ENCODE data around the gene TACC2.

TACC2 gene

DNA sequence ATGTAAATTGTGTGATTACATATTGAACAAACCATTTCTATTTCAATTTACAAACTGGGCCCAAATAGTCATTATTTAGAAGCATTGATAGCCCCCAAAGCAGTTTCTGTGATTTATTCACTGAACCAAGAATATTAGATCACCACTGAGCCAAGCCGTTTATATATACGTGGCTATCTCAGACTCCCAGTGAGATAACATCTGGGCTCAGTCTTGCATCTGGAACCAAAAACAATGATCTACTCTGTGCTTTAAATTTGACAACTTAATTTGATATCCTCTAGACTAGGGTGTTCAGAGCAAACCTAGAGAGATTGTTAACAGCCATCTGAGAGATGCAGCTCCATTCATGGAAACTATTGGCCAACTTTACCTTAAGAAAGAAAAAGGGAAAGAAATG, 240.7 kb downstream of the TACC2 start:
- no peak for DNase-seq (ENCODE audit: low read depth)

DNA sequence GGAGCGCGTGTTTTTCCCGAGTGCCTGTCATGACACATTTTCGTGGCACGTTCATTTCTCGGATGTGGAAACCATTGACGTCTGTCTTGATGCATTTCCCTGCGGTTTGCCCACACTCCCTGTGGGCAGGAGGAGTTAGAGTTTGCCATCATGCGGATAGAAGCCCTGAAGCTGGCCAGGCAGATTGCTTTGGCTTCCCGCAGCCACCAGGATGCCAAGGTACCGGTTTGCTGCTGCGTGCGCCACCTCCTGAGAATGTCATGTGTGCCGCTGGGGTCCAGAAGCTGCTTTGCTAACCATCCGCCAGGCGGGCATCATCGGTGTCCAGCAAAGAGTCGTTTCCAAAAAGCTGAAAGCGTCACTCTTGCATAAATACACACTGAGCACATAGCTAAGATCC, 241.3 kb downstream of the TACC2 start:
- DNase-seq (ENCODE audit: low read depth), result no peak

DNA sequence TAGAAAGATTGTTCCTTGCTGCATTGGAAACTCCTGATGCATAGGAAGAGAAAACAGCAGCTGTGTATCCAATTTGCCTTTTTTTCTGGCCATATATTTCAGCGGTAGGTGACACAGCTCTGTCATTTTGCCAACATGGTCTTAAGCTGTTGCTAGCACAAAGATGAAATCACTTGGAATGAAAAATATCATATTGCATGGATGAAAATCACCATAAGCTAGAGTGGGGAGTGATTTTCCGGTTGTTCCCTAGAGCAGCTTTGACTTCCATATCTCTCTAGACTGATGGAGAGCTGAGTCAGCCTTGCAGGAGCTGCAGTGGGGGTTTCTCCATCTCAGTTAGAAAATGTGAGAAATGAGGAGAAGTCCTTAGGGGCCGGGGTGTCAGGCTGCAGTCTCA, 243.8 kb downstream of the TACC2 start:
- no peak for DNase-seq (ENCODE audit: low read depth)

DNA sequence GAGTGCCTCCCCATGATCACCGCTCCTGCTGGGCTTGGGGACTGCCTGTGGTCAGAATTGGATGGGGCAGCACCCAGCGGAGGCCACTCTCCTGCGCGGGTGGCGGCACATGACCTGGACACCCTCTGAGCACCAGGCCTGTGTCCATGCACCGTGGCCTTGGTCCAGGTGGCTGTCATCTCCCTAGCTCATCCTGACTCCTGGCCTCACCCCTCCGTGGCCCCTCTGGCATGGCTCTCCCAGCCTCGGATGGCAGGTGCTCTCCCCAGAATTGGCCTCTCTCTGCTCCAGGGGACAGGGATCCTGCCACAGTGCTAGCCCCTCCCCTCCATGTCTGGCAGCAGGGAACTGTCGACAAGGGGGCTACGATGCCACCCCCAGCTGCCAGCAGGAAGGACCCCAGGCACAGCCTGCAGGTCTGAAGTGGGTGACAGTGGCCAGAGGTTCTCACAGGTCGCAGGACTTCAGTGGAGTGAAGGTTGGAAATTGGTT, 244.9 kb downstream of the TACC2 start:
- no peak for DNase-seq (ENCODE audit: low read depth)

DNA sequence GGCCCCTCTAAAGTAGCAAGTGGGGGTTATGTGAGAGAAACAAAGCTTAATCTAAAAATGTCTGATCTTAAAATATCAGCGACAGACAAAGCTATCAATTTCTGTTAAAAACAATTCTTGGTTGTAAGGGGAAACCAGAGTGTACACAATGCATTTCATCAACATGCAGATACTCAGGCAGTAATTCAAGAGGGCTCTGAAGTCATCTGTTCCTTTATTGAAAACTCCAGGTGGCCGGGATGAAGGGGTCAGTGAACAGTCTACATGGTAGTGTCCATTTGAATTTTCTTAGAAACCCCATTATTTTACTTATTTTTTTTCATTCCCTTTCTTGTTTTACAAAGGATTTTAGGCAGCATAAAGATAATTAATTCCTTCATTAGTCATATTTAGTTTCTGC, 245.5 kb downstream of the TACC2 start:
- DNase-seq (ENCODE audit: low read depth), result no peak

DNA sequence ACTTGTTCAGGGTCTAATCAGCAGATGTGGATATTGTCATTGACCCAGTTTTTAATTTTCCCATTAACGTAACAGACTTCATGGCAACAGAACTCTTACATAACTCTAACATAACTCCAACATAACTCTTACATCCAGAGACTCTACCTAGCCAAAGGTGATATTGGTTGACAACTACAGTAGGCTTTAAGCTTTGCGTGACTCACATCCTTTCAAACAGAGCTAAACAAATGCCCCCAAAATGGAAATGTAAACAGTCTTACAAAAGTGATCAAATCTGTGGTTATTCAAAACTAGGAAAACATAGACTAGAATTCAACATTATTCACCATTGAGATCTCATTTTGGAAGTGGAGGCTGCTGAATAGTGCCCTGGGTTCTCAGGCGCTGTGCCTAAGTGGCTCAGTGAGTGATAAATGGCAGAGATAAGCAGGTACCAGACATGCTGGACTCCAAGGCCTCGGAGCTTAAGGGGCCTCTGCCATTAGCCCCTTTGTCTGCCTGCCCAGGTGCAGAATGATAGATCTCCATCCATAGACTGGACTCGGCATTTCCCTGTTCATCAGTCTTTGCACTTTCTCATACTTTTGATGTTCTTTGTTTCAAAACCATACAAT, 247.8 kb downstream of the TACC2 start:
- no peak for DNase-seq (ENCODE audit: low read depth)

DNA sequence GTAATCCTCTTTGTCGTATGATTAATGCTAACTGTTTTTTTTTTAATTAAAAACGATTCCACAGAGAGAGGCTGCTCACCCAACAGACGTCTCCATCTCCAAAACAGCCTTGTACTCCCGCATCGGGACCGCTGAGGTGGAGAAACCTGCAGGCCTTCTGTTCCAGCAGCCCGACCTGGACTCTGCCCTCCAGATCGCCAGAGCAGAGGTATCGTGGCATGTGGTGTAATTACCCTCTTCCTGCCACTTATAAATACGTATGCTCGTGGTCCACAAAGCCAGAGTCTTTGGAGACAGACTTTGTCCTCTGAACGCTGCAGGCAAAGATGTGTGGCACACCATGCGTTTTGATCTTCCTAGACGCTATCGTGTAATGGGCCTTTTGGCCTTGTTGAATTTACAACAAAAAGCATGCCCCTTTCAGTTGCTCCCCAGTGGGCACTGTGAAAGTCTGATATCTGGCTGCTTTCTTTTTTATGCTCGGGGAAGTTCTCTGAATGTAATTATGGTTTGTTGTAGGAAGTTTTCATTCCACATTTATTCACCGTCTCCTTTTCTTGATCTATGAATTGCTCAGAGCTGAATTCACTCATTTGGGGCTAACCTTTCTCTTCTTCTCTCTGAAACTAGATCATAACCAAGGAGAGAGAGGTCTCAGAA, 248.5 kb downstream of the TACC2 start:
- no peak for DNase-seq (ENCODE audit: low read depth)

DNA sequence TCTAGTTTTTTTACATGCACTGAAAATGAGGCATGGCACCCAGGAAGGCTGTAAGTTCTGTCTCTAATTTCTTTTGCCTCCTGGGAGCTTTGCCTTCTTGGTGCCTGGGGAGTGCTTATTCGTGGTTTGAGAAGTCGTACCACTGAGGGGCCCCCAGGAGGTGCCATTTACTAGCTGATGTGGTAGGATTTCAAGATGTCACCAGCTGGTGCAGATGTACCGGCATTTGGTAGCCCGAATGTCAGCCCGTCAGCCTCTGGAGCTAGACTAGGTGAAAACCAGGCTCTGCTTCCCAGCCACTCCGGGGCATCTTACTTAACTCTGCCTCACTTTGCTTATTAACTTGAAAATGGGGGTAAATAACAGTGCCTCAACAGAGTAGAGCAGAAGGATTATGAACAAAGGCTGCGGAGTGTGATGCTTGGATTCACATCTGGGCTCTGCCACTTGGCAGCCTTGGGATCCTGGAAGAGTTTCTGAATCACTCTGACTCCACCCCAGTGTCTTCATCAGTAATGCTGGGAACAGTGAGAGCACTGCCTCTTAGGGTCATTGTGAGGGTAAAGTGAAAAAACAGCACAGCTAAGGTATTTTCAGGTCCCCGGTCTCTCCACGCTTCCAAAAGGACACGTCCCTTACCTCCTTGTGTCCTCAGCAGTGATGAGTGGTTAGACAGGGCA, 250.8 kb downstream of the TACC2 start:
- DNase-seq (ENCODE audit: low read depth), result no peak

DNA sequence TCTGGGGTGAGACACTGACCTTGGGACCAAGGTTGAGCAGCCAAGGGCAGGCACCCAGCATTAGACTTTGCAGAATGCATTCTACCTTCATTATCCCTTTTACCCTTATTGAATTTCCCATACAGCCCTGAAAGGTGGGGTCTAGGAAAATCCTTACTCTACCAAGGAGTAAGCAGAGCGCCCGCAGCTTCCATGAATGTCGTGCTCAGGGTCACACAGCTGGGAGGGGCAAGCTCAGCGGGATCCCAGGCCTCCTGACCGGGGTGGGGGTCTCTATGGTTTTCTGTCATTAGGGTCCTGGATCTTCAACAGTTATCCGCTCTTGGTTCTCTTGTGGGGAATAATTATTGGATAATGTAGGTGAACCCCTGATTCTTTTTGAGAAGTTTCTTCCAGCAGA, 251.4 kb downstream of the TACC2 start:
- no peak for DNase-seq (ENCODE audit: low read depth)

DNA sequence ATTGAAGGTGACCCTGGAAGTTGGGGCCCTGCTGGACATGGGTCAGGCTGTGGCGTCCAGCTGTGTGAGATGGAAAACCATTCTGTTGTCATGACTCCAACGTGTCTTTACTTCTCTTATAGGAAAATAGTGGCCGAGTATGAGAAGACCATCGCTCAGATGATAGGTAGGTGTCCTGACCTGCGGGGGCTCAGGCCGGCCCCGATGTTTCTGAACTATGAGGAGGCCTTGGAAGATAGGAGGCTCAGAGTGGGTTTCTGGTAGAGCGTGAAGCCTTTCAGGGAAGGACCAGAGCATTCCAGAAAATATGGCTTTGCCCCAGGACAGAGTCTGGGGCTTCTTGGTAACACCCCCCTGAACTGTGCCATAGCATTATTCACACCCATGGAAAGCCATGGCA, 252.9 kb downstream of the TACC2 start:
- no peak for DNase-seq (ENCODE audit: low read depth)

DNA sequence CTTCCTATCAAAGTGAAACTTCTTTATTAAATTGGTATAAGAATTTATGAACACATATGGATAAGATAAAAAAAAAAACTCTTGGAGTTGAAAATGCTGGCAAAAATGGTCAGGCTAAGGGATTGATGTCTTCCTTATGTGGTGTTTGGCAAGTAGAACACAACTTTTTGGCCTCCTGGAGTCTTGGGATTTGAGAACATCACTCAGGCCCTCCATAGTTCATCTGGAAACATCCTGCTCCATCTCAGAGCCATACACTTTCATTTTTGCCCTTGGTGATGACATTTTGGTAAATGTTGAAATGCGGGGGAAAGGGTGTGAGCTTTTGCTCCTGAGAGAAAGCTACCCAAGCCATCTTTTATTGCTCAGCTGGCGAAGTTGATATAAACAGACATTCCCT, 254.6 kb downstream of the TACC2 start:
- no peak for DNase-seq (ENCODE audit: low read depth)

DNA sequence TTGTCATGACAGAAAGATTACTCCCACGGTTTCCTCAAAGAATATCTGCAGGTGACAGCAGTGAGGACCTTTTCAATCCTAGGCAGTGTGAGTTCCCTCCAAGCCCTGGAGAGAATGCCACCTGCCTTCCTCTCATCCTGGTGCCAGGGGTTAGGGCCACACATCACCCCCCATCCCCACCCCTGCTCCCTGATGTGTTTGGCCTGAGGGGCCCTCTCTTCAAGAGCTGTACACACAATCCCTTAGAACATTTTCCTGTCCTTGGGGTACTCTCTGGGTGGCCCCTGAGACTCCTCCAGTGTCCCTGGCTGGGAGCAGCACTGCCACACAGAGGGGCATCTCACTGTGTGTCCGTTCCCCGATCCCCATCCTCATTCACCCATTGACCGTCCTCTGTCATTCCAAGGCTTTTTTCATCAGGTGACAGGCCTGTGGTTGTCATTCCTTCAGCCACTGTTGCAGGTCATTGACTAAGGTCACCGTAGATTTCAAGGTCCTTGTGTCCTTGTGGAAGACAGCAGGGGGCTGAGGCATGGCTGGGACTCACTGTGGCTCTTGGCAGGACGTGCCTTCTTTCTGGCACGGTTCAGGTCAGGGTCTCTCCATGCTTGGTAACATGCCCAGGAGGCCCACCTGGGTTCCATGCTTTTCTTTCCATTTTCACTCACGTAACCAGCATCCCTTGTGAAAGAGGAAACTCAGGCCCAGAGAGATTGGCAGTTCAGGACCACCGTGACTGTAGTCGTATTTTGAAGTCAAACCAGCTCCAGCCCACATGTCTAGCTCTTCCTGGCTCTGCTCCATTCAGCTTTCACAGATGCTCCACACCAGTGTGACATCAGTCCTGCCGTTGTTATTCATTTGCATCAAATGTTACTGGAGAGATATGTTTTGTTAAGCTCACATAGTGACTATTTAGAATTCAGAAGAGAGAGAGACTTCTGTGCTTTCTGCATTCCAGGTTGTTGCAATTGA, 255.3 kb downstream of the TACC2 start:
- no peak for DNase-seq (ENCODE audit: low read depth)

DNA sequence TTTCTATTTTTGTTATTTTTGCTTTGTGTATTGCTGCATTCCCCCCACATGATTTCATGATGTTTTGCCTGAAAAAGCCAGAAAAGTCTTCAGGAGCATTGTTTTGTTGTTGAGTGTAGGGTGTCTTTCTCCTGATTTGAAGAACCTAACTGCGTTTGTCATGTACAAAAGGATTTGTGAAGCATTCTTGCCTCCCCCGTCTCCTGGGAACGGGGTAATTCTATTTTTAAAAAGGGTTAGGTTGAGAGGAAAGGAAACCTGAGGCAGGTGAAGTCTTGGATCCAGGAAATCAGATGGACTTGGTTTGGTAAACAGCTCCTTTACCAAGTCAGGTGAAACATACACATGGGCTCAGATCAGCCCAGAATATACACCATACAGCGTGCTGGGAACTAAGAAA, 256.2 kb downstream of the TACC2 start:
- DNase-seq (ENCODE audit: low read depth), result no peak

DNA sequence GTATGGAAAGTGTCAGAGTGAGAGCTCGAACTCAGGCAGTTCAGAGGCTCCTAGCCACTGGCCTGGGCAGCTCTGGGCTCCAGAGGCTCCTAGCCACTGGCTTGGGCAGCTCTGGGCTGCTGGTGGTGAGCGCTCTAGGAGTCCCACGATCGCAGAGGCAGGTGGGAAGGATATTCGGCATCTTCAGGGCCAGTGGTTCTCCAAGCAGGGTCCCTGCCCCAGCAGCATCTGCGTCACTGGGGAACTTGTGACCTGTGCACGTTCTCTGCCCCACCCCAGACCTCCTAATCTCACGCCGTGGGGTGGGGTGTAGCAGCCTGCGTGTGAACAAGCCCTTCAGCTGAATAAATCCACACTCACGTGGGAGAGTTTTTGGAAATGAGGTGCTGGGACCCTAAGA, 256.9 kb downstream of the TACC2 start:
- no peak for DNase-seq (ENCODE audit: low read depth)

DNA sequence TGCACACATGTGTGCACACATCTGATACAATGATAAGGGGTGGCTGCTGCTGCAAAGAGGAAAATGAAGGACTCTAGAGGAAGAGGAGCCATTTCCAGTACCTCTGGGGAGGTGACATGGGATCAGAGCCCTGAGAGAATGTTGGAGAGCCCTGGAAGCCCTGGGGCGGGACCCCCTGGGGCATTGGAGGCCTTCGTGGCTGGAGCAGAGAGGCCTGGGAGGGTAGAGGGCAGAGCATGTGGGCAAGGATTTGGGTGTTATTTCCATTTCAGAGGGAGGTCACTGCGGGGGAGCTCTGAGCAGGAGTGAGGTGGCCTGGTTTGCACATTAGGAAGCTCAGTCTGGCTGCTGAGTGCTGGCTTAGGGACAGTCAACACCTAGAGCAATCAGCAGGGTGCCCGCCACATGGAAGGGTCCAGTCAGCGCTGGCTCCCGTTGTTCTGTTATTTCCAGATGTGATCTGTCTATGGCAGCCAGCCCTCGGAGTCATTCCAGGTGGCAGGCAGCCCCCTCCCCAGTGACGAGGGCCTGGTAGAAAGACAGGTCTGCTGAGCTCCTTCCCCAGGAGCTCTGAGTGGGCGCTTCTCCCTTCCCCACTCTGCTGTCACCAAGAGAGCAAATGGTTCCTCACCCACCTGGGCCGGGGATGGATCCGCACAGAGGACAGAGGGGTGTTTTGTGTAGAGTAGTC, 258.0 kb downstream of the TACC2 start:
- no peak for DNase-seq (ENCODE audit: low read depth)

DNA sequence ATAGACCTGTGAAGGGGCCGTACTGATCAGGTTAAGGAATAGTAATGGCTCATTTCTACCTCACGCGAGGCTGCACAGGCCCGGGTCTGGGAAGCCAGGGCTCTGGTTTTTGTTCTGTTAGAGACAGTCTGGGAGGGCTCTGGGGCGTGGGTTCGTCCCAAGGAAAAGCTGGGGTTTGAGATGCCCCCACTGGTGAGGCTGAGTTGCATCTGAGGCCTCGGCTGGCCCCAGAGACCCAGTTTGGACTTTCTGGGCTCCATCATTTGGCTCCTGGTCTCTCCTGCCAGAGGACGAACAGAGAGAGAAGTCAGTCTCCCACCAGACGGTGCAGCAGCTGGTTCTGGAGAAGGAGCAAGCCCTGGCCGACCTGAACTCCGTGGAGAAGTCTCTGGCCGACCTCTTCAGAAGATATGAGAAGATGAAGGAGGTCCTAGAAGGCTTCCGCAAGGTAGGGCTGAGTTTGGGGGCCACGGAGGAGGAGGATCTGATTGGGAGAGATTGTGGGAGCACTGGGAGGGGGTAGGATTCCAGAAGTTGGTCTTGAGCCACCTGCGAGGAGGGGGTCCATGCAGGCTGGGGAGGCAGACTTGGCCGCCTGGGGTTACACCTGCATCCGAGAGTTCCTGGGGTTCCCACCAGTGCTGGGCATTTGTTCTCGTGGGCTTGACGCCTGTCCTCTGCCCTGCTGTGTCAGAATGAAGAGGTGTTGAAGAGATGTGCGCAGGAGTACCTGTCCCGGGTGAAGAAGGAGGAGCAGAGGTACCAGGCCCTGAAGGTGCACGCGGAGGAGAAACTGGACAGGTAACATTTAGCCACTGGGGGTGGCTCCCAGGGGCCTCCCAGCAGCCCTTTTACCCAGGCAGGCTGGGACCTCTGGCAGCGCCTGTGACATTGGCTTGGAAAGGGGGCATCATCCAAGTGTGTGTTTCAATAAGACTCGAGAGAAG, 259.7 kb downstream of the TACC2 start:
- DNase-seq (ENCODE audit: low read depth), result no peak

DNA sequence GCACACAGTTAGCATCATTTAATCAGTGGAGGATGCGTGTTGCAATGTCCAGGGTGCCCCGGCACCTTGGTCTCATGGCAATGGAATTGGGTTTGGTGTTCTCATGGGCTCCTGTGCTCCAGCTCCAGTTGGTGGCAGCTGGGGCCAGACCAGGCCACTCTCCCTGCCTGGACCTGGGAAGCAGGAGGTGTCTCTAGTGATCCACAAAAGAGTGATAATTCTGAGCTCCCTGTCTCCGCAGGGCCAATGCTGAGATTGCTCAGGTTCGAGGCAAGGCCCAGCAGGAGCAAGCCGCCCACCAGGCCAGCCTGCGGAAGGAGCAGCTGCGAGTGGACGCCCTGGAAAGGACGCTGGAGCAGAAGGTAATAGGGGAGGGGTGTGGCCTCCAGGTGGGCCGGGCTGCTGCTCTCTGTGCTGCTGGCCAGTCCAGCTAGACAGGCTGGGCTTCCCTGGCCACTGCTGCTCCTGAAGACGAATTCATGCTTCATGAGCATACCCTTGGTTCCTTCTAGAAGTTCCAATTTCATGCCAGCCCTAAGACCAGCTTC, 260.4 kb downstream of the TACC2 start:
- no peak for DNase-seq (ENCODE audit: low read depth)

DNA sequence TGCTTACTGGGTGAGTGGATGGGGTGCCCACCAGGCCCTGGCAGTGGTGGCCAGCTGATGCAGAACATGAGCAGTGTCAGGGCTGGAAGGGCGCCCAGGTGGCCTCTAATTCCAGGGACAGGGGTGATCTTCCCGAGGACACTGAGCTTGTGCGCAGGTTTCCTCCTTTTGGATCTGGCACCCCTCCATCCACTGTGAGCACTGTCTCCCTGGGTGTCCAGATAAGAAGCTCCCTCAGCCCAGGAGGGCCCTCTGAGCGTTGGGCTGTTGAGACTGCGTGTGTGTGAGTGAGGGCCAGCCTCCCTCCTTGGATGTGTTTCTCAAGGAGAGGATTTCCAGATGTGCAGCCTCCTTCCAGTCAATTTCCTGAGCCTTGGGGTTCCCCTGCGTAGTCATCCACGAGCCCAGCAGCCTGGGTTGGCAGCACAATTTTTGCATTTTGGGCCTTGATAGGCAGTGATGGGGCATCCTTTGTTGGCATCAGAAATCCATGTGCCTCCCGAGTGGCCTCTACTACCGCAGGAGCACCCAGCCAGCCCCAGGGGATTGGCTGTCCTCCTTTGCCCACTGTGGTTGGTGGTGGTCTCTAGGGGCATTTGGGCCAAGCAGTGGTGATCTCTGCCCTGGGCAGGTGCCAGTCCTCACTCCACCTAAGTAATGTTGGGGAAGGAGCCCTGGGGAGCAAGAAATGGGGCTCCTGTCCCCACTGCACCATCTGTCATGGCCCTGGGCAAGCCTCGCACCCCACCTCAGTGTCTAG, 261.2 kb downstream of the TACC2 start:
- DNase-seq (ENCODE audit: low read depth), result no peak

DNA sequence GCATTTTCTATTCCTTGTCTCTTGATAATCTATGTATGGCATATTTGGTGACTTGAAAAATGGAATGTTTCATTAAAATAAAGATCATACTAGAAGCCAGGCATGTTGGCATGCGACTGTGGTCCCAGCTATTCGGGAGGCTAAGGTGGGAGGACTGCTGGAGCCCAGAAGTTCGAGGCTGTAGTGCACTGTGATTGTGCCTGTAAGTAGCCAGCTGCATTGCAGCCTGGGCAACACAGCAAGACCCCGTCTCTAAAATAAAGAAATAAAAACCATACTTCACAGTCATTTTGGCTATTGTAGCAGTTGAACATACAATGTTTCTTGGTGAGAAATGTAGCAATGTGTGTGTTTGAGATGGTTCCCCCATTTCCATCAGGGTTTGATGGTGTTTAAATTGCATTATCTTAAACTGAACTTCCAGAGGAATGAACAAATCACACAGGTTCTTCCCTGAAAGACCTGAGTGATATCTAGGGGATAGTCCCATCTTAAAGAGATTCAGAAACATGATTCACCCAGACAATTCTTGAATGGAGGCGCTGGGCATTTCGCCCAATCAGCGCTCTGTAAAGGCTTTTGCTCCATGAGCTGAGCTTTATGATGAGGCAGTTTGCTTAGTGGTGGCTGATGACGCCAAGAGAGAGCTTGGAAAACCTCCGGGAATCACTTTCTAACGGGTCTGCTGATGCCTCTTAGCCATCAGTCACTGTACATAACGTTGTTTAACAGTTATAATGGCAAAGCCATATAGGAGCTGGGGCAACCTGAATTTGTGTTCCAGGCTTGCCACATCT, 262.7 kb downstream of the TACC2 start:
- DNase-seq (ENCODE audit: low read depth), result no peak

Measured in T-helper 22 cell (primary cell).